ENCODE results near the gene CNOT4.

- TF ChIP-seq, protein P1, sequence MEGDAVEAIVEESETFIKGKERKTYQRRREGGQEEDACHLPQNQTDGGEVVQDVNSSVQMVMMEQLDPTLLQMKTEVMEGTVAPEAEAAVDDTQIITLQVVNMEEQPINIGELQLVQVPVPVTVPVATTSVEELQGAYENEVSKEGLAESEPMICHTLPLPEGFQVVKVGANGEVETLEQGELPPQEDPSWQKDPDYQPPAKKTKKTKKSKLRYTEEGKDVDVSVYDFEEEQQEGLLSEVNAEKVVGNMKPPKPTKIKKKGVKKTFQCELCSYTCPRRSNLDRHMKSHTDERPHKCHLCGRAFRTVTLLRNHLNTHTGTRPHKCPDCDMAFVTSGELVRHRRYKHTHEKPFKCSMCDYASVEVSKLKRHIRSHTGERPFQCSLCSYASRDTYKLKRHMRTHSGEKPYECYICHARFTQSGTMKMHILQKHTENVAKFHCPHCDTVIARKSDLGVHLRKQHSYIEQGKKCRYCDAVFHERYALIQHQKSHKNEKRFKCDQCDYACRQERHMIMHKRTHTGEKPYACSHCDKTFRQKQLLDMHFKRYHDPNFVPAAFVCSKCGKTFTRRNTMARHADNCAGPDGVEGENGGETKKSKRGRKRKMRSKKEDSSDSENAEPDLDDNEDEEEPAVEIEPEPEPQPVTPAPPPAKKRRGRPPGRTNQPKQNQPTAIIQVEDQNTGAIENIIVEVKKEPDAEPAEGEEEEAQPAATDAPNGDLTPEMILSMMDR (conservative IDR thresholded peaks at IDR 0.05) = no peak
- no peak for TF ChIP-seq ZFX (IDR thresholded peaks at IDR 0.05)
Observed at GRCh38 chr7:135536150-135536549, 26.2 kb upstream of the CNOT4 start.
